Left hindlimb (tissue), 1 donor: ENCODE measurements around the gene GADD45B.
"Not testable (repeated sequence)": the region's sequence is repeated elsewhere in the genome, so short reads cannot be mapped to it uniquely, and the experiment has no call there.

Experiments used
- DNase-seq: peaks from one replicate; pipeline ENCODE4 v3.0.0-alpha.2; 2018

Gene GADD45B

DNA sequence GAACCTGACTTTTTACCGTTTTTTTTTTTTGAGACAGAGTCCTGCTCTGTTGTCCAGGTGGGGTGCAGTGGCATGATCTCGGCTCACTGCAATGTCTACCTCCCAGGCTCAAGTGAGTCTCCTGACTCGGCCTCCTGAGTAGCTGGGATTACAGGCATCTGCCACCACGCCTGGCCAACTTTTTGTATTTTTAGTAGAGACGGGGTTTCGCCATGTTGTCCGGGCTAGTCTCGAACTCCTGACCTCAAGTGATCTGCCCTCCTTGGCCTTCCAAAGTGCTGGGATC, 6.1 kb upstream of the GADD45B start:
- not testable (repeated sequence) for DNase-seq

DNA sequence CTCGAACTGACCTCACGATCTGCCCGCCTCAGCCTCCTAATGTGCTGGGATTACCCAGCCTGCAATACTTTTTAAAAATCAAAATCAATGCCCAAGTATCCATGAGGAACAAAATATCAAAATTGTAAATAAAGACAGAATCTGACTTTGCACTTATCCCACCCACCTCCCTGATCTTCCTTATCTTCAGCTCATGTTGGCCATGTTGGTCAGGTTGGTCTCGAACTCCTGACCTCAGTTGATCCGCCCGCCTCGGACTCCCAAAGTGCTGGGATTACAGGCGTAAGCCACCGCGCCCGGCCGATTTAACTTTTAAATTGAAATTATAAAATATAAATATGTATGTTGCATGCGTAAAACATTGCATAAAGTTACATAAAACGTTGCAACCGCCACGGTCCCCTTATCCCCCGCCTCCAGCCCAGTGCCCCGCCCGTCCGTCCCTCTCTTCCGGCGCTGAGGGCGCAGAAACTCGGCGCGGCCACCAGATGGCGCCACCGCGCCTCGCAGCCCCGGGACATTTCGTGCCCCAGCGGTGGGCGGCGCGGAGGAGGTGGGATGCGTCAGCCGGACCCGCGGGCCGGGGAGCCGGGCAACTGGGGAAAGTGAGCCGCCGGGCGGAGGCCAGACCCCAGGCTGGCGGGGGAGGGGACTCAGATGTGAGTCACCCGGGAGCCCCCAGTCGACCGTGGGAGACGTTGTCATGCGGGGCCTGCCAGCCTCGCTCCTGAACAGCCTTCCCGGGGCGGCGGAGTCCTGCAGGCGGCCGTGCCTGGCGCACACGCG, 1.5 kb upstream of the GADD45B start:
- DNase-seq = peak; percentile 90

- DNase-seq = peak; percentile 70
Observed at GRCh38 chr19:2475018-2475701, 767 bp upstream of the GADD45B start.

DNA sequence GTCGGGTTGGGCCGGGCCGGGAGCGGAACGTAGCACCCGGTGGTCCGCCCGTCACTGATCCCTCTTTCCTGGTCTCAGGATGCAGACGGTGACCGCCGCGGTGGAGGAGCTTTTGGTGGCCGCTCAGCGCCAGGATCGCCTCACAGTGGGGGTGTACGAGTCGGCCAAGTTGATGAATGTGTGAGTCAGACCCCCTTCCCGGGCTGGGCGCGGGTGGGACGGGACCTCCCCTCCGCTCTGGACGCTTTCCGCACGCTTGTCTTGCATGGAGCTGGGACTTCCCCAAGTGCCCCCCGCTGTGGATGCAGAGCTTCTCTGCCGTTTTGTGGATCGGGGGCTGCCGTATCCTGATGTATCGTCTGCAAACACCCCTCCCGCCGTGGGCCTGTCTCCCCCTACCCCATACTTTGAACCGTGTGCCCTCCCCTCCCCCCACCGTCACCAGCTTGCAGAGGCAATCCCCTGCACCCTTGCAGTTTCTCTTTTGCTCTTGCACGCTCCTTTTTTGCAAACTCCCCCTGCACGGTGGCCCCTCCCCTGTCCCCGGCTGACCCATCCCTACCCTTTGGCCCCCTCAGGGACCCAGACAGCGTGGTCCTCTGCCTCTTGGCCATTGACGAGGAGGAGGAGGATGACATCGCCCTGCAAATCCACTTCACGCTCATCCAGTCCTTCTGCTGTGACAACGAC, 669 bp downstream of the GADD45B start:
- DNase-seq = peak; percentile 67

DNA sequence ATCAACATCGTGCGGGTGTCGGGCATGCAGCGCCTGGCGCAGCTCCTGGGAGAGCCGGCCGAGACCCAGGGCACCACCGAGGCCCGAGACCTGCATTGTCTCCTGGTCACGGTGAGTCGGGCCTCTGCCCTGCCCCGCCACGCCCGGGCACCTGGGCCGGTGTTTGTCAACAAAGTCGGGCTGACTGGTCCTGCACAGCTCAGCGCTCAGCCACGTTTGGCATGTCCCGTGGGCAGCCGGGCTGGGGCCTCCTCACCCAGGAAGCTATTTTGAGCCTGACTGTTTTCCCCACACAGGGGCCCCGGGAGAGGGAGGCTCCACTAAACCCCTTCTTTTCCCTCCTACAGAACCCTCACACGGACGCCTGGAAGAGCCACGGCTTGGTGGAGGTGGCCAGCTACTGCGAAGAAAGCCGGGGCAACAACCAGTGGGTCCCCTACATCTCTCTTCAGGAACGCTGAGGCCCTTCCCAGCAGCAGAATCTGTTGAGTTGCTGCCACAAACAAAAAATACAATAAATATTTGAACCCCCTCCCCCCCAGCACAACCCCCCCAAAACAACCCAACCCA, 1.3 kb downstream of the GADD45B start:
- peak; percentile 48 for DNase-seq

- peak; percentile 49 for DNase-seq
Observed at GRCh38 chr19:2477732-2478191, 1.8 kb downstream of the GADD45B start.

- peak; percentile 74 for DNase-seq
Observed at GRCh38 chr19:2478278-2478755, 2.4 kb downstream of the GADD45B start.

DNA sequence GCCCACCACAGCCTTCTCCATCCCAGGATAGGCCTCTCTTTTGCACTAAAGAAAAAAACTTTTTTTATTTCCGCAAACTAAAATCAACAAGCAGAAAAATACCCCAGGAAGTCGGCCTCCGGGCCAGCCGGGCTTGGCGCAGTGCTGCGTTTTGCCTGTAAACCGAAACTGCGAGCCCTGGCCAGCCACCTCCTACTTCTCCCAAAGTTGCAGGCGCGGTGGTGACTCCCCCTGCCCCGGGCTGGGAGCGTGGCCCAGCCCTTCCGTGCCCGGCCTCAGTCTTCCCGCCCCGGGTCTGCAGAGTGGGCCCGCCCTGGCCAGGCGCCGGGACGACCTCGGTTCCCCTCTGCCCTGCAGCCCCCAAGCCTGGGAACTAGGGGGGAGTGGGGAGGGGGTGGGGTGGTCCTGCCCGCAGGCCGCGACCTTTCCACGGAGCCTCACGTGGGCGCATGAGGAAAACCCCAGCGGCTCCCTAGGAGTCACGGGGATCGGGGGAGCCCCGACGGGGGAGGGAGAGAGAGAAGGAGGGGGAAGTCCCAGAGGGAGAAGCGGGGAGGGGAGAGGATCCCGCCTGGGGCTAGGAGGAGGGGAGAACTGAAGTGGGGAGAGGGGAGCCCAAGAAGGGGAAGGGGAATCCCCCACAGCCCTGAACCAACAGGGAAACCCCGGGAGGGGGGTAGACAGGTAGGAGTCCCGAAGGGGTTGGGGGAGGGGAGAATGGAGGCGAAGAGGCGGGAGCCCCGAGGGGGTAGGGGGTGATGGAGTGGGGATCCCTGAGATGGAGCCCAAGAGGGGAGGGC, 3.0 kb downstream of the GADD45B start:
- DNase-seq = peak; percentile 87

DNA sequence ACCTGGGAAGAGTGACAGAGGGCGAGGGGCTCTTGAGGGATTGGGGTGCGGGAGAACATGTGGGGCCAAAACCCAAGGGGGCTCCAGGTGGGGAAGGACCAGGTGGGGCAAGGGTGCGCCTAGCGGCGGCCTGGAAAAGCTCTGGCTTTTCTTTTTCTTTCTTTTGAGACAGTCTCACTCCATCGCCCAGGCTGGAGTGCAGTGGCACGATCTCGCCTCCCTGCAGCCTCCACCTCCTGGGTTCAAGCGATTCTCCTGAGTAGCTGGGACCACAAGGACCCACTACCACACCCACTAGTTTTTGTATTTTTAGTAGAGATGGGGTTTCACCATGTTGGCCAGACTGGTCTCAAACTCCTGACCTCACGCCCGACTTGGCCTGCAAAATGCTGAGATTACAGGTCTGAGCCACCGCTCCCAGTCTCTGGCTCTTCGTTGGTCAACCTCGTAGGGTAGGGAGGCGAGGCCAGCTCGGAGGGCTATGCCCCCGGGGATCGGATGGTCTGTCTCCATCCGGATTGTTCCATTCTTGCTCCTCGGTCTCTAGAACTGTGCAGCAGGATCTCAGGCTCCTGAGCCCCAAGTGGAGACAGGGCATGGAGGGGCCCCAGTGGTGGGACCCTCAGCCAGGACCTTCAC, 3.7 kb downstream of the GADD45B start:
- peak; percentile 58 for DNase-seq

GRCh38 chr19:2481466-2481865, 5.5 kb downstream of the GADD45B start:
- DNase-seq = no peak

DNA sequence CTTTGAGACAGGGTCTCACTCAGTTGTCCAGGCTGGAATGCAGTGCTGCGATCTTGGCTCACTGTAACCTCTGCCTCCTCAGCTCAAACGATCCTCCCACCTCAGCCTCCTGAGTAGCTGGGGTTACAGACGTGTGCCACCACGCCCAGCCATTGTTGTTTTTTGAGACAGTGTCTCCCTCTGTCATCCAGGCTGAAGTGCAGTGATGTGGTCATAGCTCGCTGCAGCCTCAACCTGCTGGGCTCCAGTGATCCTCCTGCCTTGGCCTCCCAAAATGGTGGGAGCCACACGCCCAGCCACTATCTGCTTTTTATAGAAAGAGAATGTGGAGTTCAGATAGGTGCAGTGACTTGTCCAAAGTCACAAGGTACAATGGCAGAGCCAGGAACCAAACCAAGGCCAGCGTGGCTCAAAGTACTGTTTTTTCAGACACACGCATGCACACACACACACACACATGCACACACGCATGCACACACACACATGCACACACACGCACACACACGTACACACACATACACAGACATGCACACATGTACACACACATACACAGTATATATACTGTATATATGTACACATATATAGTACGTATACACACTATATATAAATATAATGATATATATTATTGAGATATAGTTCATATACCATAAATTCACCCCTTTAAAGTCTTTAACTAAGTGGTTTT, 6.6 kb downstream of the GADD45B start:
- no peak for DNase-seq

DNA sequence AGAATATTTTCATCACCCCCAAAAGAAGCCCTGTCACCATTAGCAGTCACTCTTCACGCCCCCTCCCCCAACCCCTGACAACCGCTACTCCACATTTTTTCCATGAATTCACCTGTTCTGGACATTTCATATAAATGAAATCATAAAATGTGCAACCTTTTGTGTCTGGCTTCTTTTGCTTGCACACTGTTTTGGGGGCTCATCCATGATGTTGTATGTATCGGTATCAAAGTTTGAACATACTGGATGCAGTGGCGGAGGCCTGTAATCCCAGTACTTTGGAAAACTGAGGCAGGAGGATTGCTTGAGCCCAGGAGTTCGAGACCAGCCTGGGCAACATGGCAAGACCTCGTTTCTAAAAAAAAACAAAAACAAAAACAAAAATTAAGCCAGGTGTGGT, 7.2 kb downstream of the GADD45B start:
- no peak for DNase-seq

- DNase-seq = no peak
Observed at GRCh38 chr19:2483484-2484151, 7.7 kb downstream of the GADD45B start.

- DNase-seq = no peak
Observed at GRCh38 chr19:2484178-2484937, 8.4 kb downstream of the GADD45B start.

DNA sequence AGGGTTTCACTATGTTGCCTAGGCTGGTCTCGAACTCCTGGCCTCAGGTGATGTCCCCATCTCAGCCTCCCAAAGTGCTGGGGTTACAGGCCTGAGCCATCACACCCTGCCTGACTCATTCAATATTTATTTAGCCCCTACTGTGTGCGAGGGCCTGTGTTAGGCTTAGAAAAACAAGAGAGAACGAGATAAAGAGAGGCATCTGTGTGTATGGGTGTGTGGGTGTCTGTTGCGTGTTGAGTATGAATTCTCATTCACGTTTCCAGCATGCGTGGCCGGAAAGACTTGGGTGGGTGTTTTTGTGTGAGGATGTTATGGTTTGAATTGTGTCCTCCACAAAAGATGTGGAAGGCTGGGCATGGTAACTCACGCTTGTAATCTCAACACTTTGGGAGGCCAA, 9.5 kb downstream of the GADD45B start:
- DNase-seq = no peak

GRCh38 chr19:2487090-2487489, 11.2 kb downstream of the GADD45B start:
- DNase-seq = no peak

- DNase-seq = no peak
Observed at GRCh38 chr19:2487842-2488241, 11.9 kb downstream of the GADD45B start.

- DNase-seq = no peak
Observed at GRCh38 chr19:2488405-2488941, 12.5 kb downstream of the GADD45B start.

- DNase-seq = peak; percentile 77
Observed at GRCh38 chr19:2488942-2489731, 13.2 kb downstream of the GADD45B start.
